Measurements from ENCODE around the gene ARID1B. TPM values are rescaled to one million over a fixed set of nuclear protein-coding genes. Genes with fewer than 3 reads are reported as not detected.

The ARID1B gene
- total RNA-seq, 1 donor from 2014 or later: 155 TPM

- TF ChIP-seq CTCF (IDR thresholded peaks at IDR 0.05; ENCODE audit: unreplicated experiment): no peak
- peak overlapping the region; percentile 100 for H3K27ac Mint-ChIP-seq
- peak; percentile 82 to 83 for DNase-seq (ENCODE audit: low spot score in 2 of 2, unreplicated experiment in 2 of 2)
- peaks cover 35% of the 10 kb centered on the region for H3K4me1 Mint-ChIP-seq
- peaks cover 8% of the 10 kb centered on the region for H3K9me3 Mint-ChIP-seq
- H3K36me3 Mint-ChIP-seq: peaks cover 10% of the 10 kb centered on the region
- H3K4me3 Mint-ChIP-seq: peak overlapping the region; percentile 90
- H3K27me3 Mint-ChIP-seq (ENCODE audit: low read depth): no peaks in the 10 kb centered on the region
Observed at GRCh38 chr6:157021993-157022740, 245.0 kb downstream of the ARID1B start.

GRCh38 chr6:157023958-157024357, 246.8 kb downstream of the ARID1B start:
- Mint-ChIP-seq H3K9me3 (peaks cover 8% of the 10 kb centered on the region), H3K27me3 (ENCODE audit: low read depth) (no peaks in the 10 kb centered on the region), H3K36me3 (peaks cover 10% of the 10 kb centered on the region), H3K27ac (no peak overlapping the region), H3K4me1 (peaks cover 31% of the 10 kb centered on the region), H3K4me3 (no peak overlapping the region)
- DNase-seq (ENCODE audit: low spot score in 2 of 2, unreplicated experiment in 2 of 2): no peak
- no peak for TF ChIP-seq CTCF (IDR thresholded peaks at IDR 0.05; ENCODE audit: unreplicated experiment)

GRCh38 chr6:157024745-157025144, 247.6 kb downstream of the ARID1B start:
- H3K4me3 Mint-ChIP-seq: no peak overlapping the region
- no peak for DNase-seq (ENCODE audit: low spot score in 2 of 2, unreplicated experiment in 2 of 2)

DNA sequence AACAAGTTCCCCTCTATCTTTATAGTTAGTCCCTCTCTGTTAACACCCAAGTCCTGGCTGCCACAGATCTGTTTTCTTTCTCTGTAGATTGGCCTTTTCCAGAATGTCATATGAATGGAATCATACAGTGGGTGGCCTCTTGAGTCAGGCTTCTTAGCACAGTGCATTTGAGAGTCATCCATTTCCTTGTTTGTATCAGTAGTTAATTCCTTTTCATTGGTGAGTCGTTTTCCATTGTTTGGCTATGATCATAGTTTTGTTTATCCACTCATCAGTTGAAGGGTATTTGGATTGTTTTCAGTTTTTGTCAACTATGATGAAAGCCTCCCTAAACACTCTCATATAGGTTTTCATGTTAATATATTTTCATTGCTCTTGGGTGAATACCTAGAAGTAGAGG, 248.3 kb downstream of the ARID1B start:
- Mint-ChIP-seq H3K36me3 (peaks cover 14% of the 10 kb centered on the region), H3K4me3 (no peak overlapping the region), H3K9me3 (peaks cover 13% of the 10 kb centered on the region), H3K27me3 (ENCODE audit: low read depth) (no peaks in the 10 kb centered on the region), H3K27ac (no peak overlapping the region), H3K4me1 (peaks cover 20% of the 10 kb centered on the region)
- no peak for TF ChIP-seq CTCF (IDR thresholded peaks at IDR 0.05; ENCODE audit: unreplicated experiment)
- no peak for DNase-seq (ENCODE audit: low spot score in 2 of 2, unreplicated experiment in 2 of 2)

More at GRCh38 chr6:157024745-157025144, 247.6 kb downstream of the ARID1B start:
- Mint-ChIP-seq H3K9me3 (peaks cover 13% of the 10 kb centered on the region), H3K4me1 (peaks cover 23% of the 10 kb centered on the region), H3K27ac (peak overlapping the region; percentile 12), H3K36me3 (peaks cover 14% of the 10 kb centered on the region), H3K27me3 (ENCODE audit: low read depth) (no peaks in the 10 kb centered on the region)
- TF ChIP-seq CTCF (IDR thresholded peaks at IDR 0.05; ENCODE audit: unreplicated experiment): no peak

- Mint-ChIP-seq H3K4me3 (no peak overlapping the region), H3K9me3 (peaks cover 10% of the 10 kb centered on the region), H3K4me1 (peaks cover 10% of the 10 kb centered on the region), H3K36me3 (peaks cover 14% of the 10 kb centered on the region), H3K27me3 (ENCODE audit: low read depth) (no peaks in the 10 kb centered on the region), H3K27ac (no peak overlapping the region)
- TF ChIP-seq CTCF (IDR thresholded peaks at IDR 0.05; ENCODE audit: unreplicated experiment): no peak
- DNase-seq (ENCODE audit: low spot score in 2 of 2, unreplicated experiment in 2 of 2): no peak
Observed at GRCh38 chr6:157029980-157030690, 253.0 kb downstream of the ARID1B start.
